ENCODE data around the gene JMJD8. TPM values are rescaled to one million over a fixed set of nuclear protein-coding genes. Genes with fewer than 3 reads are reported as not detected.

JMJD8 gene
- total and polyA plus RNA-seq, 2 experiments from 2014 or later = 48.5 to 82.5 TPM

DNA sequence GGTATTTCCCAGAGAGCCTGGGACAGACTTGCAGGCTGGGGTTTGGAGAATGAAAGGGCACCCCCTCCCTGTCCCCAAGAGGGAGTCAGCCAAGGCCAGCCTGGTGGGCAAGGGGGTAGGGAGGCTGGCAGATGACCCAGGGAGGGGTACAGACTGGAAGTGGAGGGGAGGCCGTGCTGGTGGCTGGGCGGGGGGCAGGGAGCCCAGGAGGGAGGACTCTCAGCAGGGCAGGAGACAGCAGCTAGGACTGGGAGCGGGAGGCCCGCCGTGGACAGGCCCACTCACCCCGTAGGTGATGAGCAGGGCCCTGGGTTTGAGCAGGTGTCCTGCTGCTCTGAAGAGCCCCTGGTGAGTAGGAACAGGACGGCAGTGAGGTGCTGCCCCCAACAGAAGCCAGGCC is 49.1 kb downstream of the JMJD8 start:
- Mint-ChIP-seq H3K9me3 (peaks cover 4% of the 10 kb centered on the region; the same call in 2 of the 3 replicates), H3K27me3 (ENCODE audit: insufficient read depth, low read depth, poor library complexity) (peaks cover 18% of the 10 kb centered on the region), H3K4me1 (peaks cover 21% of the 10 kb centered on the region), H3K4me3 (peak overlapping the region; percentile 89), H3K27ac (no peak overlapping the region), H3K36me3 (ENCODE audit: low read depth) (no peaks in the 10 kb centered on the region)
- Histone ChIP-seq H4K20me1 (replicated peaks; ENCODE audit: insufficient read depth) (no peaks in the 10 kb centered on the region), H3K9me2 (ENCODE audit: insufficient read depth) (no peaks in the 10 kb centered on the region), H3K27ac (ENCODE audit: low read depth) (no peak overlapping the region), H2AFZ (no peak overlapping the region), H3K4me3 (peak overlapping the region; percentile 95; the same call in 1 of the 2 replicates), H3K4me2 (peak overlapping the region; percentile 97; the same call in 1 of the 2 replicates), H3K36me3 (ENCODE audit: insufficient read depth) (no peaks in the 10 kb centered on the region), H3K4me1 (ENCODE audit: insufficient read depth) (peaks cover 29% of the 10 kb centered on the region), H3F3A (replicated peaks; ENCODE audit: low read depth) (0 out of 2 replicates have a peak, but pooled peaks cover 6% of the 10 kb centered on the region), H3K79me2 (replicated peaks; ENCODE audit: insufficient read depth) (no peaks in the 10 kb centered on the region; the same call in 1 of the 2 replicates), H3K27me3 (ENCODE audit: insufficient read depth) (no peaks in the 10 kb centered on the region)
- TF ChIP-seq EZH2phosphoT487 (IDR thresholded peaks at IDR 0.05; ENCODE audit: unreplicated experiment) = no peak
- no peak for TF ChIP-seq JUNB (IDR thresholded peaks at IDR 0.05; ENCODE audit: unreplicated experiment)
- TF ChIP-seq, protein P1, sequence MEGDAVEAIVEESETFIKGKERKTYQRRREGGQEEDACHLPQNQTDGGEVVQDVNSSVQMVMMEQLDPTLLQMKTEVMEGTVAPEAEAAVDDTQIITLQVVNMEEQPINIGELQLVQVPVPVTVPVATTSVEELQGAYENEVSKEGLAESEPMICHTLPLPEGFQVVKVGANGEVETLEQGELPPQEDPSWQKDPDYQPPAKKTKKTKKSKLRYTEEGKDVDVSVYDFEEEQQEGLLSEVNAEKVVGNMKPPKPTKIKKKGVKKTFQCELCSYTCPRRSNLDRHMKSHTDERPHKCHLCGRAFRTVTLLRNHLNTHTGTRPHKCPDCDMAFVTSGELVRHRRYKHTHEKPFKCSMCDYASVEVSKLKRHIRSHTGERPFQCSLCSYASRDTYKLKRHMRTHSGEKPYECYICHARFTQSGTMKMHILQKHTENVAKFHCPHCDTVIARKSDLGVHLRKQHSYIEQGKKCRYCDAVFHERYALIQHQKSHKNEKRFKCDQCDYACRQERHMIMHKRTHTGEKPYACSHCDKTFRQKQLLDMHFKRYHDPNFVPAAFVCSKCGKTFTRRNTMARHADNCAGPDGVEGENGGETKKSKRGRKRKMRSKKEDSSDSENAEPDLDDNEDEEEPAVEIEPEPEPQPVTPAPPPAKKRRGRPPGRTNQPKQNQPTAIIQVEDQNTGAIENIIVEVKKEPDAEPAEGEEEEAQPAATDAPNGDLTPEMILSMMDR (conservative IDR thresholded peaks at IDR 0.05; ENCODE audit: low read depth in 2 of 2) = no peak
- TF ChIP-seq STAT1 (IDR thresholded peaks at IDR 0.05; ENCODE audit: unreplicated experiment) = no peak
- ATAC-seq = no peak
- no peak for DNase-seq (ENCODE audit: low spot score)

DNA sequence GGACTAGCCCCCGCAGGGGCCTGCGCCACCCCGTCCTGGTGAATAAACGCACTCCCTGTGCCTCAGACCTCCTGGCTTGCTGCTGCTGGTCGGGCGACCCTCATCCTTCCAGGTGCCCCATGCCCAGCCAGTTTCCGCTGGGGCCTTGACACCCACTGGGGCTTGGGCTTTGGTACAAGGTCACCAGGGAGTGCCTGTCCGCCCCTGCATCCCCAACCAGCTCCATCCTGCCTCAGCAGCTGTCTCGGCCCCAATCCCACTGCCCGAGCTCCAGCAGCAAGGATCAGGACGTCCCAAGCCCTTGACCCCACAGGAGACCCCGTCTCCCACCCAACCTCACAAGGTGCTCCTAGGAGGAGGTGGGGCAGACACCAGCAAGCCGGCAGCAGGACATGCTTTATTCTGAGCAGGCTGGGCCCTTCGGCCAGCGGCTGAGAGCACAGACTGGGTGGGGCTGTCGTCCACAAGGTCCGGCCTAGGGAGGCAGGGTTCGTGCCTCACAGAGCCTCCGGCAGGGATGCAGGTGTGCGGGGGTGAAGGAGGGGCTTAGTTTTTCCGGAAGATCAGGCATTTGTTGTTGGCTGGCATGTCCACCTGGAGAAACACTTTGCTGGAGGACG is 50.0 kb downstream of the JMJD8 start:
- Histone ChIP-seq H2AFZ (no peak overlapping the region), H3F3A (replicated peaks; ENCODE audit: low read depth) (0 out of 2 replicates have a peak, but pooled peaks cover 6% of the 10 kb centered on the region)

More for the DNA sequence above, 50.0 kb downstream of the JMJD8 start:
- no peaks in the 10 kb centered on the region for H3K36me3 Mint-ChIP-seq (ENCODE audit: low read depth)
- DNase-seq (ENCODE audit: low spot score) = no peak
- peaks cover 30% of the 10 kb centered on the region for H3K4me1 ChIP-seq (ENCODE audit: insufficient read depth)
- H3K36me3 ChIP-seq (ENCODE audit: insufficient read depth) = no peaks in the 10 kb centered on the region
- no peaks in the 10 kb centered on the region for H4K20me1 ChIP-seq (replicated peaks; ENCODE audit: insufficient read depth)
- H3K4me2 ChIP-seq = no peak overlapping the region
- no peaks in the 10 kb centered on the region for H3K9me2 ChIP-seq (ENCODE audit: insufficient read depth)
- peaks cover 27% of the 10 kb centered on the region for H3K4me1 Mint-ChIP-seq
- ATAC-seq = no peak
- no peak overlapping the region for H3K4me3 ChIP-seq
- H3K9me3 Mint-ChIP-seq = peaks cover 4% of the 10 kb centered on the region; the same call in 2 of the 3 replicates
- TF ChIP-seq, protein P2, sequence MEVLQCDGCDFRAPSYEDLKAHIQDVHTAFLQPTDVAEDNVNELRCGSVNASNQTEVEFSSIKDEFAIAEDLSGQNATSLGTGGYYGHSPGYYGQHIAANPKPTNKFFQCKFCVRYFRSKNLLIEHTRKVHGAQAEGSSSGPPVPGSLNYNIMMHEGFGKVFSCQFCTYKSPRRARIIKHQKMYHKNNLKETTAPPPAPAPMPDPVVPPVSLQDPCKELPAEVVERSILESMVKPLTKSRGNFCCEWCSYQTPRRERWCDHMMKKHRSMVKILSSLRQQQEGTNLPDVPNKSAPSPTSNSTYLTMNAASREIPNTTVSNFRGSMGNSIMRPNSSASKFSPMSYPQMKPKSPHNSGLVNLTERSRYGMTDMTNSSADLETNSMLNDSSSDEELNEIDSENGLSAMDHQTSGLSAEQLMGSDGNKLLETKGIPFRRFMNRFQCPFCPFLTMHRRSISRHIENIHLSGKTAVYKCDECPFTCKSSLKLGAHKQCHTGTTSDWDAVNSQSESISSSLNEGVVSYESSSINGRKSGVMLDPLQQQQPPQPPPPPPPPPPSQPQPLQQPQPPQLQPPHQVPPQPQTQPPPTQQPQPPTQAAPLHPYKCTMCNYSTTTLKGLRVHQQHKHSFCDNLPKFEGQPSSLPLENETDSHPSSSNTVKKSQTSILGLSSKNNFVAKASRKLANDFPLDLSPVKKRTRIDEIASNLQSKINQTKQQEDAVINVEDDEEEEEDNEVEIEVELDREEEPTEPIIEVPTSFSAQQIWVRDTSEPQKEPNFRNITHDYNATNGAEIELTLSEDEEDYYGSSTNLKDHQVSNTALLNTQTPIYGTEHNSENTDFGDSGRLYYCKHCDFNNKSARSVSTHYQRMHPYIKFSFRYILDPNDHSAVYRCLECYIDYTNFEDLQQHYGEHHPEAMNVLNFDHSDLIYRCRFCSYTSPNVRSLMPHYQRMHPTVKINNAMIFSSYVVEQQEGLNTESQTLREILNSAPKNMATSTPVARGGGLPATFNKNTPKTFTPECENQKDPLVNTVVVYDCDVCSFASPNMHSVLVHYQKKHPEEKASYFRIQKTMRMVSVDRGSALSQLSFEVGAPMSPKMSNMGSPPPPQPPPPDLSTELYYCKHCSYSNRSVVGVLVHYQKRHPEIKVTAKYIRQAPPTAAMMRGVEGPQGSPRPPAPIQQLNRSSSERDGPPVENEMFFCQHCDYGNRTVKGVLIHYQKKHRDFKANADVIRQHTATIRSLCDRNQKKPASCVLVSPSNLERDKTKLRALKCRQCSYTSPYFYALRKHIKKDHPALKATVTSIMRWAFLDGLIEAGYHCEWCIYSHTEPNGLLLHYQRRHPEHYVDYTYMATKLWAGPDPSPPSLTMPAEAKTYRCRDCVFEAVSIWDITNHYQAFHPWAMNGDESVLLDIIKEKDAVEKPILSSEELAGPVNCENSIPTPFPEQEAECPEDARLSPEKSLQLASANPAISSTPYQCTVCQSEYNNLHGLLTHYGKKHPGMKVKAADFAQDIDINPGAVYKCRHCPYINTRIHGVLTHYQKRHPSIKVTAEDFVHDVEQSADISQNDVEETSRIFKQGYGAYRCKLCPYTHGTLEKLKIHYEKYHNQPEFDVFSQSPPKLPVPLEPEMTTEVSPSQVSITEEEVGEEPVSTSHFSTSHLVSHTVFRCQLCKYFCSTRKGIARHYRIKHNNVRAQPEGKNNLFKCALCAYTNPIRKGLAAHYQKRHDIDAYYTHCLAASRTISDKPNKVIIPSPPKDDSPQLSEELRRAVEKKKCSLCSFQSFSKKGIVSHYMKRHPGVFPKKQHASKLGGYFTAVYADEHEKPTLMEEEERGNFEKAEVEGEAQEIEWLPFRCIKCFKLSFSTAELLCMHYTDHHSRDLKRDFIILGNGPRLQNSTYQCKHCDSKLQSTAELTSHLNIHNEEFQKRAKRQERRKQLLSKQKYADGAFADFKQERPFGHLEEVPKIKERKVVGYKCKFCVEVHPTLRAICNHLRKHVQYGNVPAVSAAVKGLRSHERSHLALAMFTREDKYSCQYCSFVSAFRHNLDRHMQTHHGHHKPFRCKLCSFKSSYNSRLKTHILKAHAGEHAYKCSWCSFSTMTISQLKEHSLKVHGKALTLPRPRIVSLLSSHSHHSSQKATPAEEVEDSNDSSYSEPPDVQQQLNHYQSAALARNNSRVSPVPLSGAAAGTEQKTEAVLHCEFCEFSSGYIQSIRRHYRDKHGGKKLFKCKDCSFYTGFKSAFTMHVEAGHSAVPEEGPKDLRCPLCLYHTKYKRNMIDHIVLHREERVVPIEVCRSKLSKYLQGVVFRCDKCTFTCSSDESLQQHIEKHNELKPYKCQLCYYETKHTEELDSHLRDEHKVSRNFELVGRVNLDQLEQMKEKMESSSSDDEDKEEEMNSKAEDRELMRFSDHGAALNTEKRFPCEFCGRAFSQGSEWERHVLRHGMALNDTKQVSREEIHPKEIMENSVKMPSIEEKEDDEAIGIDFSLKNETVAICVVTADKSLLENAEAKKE (CRISPR knock-in tag; IDR thresholded peaks at IDR 0.05) = no peak
- TF ChIP-seq STAT1 (IDR thresholded peaks at IDR 0.05; ENCODE audit: unreplicated experiment) (no peak), POLR2AphosphoS5 (IDR thresholded peaks at IDR 0.05; ENCODE audit: low read depth) (no peak)
- TF ChIP-seq, protein P3, sequence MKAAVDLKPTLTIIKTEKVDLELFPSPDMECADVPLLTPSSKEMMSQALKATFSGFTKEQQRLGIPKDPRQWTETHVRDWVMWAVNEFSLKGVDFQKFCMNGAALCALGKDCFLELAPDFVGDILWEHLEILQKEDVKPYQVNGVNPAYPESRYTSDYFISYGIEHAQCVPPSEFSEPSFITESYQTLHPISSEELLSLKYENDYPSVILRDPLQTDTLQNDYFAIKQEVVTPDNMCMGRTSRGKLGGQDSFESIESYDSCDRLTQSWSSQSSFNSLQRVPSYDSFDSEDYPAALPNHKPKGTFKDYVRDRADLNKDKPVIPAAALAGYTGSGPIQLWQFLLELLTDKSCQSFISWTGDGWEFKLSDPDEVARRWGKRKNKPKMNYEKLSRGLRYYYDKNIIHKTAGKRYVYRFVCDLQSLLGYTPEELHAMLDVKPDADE (IDR thresholded peaks at IDR 0.05) = no peak
- H3K27me3 ChIP-seq (ENCODE audit: insufficient read depth) = no peaks in the 10 kb centered on the region
- H3K27me3 Mint-ChIP-seq (ENCODE audit: insufficient read depth, low read depth, poor library complexity) = peaks cover 21% of the 10 kb centered on the region
- peak overlapping the region; percentile 43; the same call in 2 of the 3 replicates for H3K4me3 Mint-ChIP-seq
- no peak overlapping the region for H3K27ac ChIP-seq (ENCODE audit: low read depth)
- no peak overlapping the region for H3K27ac Mint-ChIP-seq
- H3K79me2 ChIP-seq (replicated peaks; ENCODE audit: insufficient read depth) = no peaks in the 10 kb centered on the region; the same call in 1 of the 2 replicates
